Keratinocyte (primary cell): ENCODE results near the gene ANGPTL1. TPM values are rescaled to one million over a fixed set of nuclear protein-coding genes. Genes with fewer than 3 reads are reported as not detected.

ENCODE experiments used
- DNase-seq: peaks from one replicate; pipeline ENCODE4 v3.0.0-alpha.2; 2011; ENCODE audit warnings: low read depth, missing footprints, low spot score
- FAIRE-seq: peaks from 2 replicates; lab custom pipeline; 2011; peaks lifted over from hg19 to GRCh38; lab: Jason Lieb, UNC
- H2AFZ ChIP-seq: 2 replicates; pipeline ENCODE4 v1.6.0; 2012; ENCODE audit warnings: low read length, control low read depth, inconsistent platforms; ENCODE audit not compliant: control insufficient read depth
- H3K27ac ChIP-seq: 2 replicates; pipeline ENCODE4 v1.5.1; 2011; ENCODE audit warnings: low read length; ENCODE audit not compliant: control insufficient read depth, insufficient read depth
- H3K27me3 ChIP-seq: 3 replicates; pipeline ENCODE4 v1.6.0; 2011; ENCODE audit warnings: low read length; ENCODE audit not compliant: control insufficient read depth, insufficient read depth; ENCODE audit errors: extremely low read depth
- H3K36me3 ChIP-seq, 2 experiments: 2 replicates in 1 of 2; 3 replicates in 1 of 2; pipeline ENCODE4 v1.5.1; 2011; ENCODE audit warnings: low read length in 2 of 2, mild to moderate bottlenecking in 1 of 2; ENCODE audit not compliant: control insufficient read depth in 2 of 2, insufficient read depth in 2 of 2; ENCODE audit errors: extremely low read depth in 1 of 2
- H3K4me1 ChIP-seq: 3 replicates; pipeline ENCODE4 v1.5.1; 2011; ENCODE audit warnings: low read length; ENCODE audit not compliant: control insufficient read depth, insufficient read depth; ENCODE audit errors: extremely low read depth
- H3K4me2 ChIP-seq: 3 replicates; pipeline ENCODE4 v1.6.0; 2011; ENCODE audit warnings: low read depth, low read length; ENCODE audit not compliant: control insufficient read depth, insufficient read depth; ENCODE audit errors: extremely low read depth
- H3K4me3 ChIP-seq, 3 experiments: fragments of 200-600 bp in 1 of 3; sonication (generic) in 1 of 3; 2 replicates in 2 of 3; 3 replicates in 1 of 3; pipeline ENCODE4 v1.5.1; 2011 to 2016; ENCODE audit warnings: low read length in 3 of 3, mild to moderate bottlenecking in 3 of 3, control low read depth in 2 of 3, inconsistent platforms in 1 of 3, low read depth in 1 of 3, mixed read lengths in 1 of 3, mixed run types in 1 of 3, moderate library complexity in 1 of 3; ENCODE audit not compliant: control insufficient read depth in 2 of 3, insufficient read depth in 2 of 3; ENCODE audit errors: extremely low read depth in 1 of 3
- H3K79me2 ChIP-seq: 2 replicates; pipeline ENCODE4 v1.6.0; 2012; ENCODE audit warnings: low read length; ENCODE audit not compliant: control insufficient read depth, insufficient read depth
- H3K9ac ChIP-seq: 3 replicates; pipeline ENCODE4 v1.6.0; 2011; ENCODE audit warnings: low read length; ENCODE audit not compliant: control insufficient read depth, insufficient read depth; ENCODE audit errors: extremely low read depth
- H3K9me1 ChIP-seq: 3 replicates; pipeline ENCODE4 v1.6.0; 2011; ENCODE audit warnings: low read length; ENCODE audit not compliant: control insufficient read depth, insufficient read depth; ENCODE audit errors: extremely low read depth
- H3K9me3 ChIP-seq: 2 replicates; pipeline ENCODE4 v1.5.1; 2012; ENCODE audit warnings: low read depth, low read length; ENCODE audit not compliant: control insufficient read depth
- H4K20me1 ChIP-seq: 3 replicates; pipeline ENCODE4 v1.6.0; 2011; ENCODE audit warnings: low read length; ENCODE audit not compliant: control insufficient read depth, insufficient read depth; ENCODE audit errors: extremely low read depth
- EZH2 ChIP-seq: IDR thresholded peaks from one replicate; pipeline ENCODE4 v1.6.1; 2012; ENCODE audit warnings: inconsistent platforms, mild to moderate bottlenecking, low read length, moderate library complexity
- dilution Hi-C: fragments of 300-500 bp; cut with MboI; formaldehyde crosslinking; loops from one replicate; pipeline ENCODE4 v1.7.0; 2020; ENCODE audit warnings: low sequenced_read_pairs; ENCODE audit not compliant: extremely low pct_ligation_motif_present
- polyA plus RNA-seq, 5 experiments: library from polyadenylated mRNA; depleted of rRNA in 3 of 5; stranded (reverse) in 3 of 5; stranded (forward) in 1 of 5; unstranded in 1 of 5; fragments of >200 nt; gene quantifications; 1 replicate in 1 of 5; 2 replicates in 3 of 5; 3 replicates in 1 of 5; pipeline versions ENCODE4 v1.2.1 to v1.2.3, GENCODE V29; 2011 to 2012; ENCODE audit warnings: missing spikeins in 2 of 5, low read depth in 1 of 5, low replicate concordance in 1 of 5
- TF ChIP-seq, protein P1 (sequence below), 3 experiments: IDR thresholded peaks in 1 of 3; conservative IDR thresholded peaks in 1 of 3; optimal IDR thresholded peaks in 1 of 3; 2 replicates in 2 of 3; 3 replicates in 1 of 3; pipeline versions ENCODE3 to v1.5.1; 2011; ENCODE audit warnings: low read length in 3 of 3, mild to moderate bottlenecking in 3 of 3, moderate library complexity in 2 of 3, control low read depth in 1 of 3, inconsistent platforms in 1 of 3; ENCODE audit not compliant: insufficient read depth in 2 of 3; ENCODE audit errors: extremely low read depth in 1 of 3

ANGPTL1 gene
- polyA plus RNA-seq, 1 donor (not counting 4 experiments of a cell fraction or from before 2014, with no cell fraction given): not detected

DNA sequence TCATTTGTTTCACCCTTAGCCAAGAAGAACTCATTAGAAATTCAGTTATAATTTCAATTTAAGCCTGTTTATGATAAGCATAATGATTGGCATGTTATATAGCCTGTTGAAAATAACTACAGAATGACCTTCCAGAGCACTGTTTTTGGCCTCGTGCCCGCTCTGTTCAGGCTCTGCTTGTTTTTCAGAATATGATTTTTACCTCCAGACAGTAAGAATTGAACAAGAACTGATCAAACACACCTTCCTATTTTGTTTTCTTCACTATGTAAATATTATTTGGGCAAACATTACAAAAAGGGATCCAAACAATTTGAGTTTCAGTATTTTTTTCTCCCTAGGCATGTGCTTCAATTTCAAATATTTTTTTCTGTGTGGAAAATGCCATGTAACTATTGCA, 48.1 kb upstream of the ANGPTL1 start:
- Histone ChIP-seq H3K9me3 (no peaks in the 10 kb centered on the region), H3K27ac (no peak overlapping the region), H3K9me1 (no peaks in the 10 kb centered on the region), H3K27me3 (no peaks in the 10 kb centered on the region), H4K20me1 (no peaks in the 10 kb centered on the region), H3K79me2 (no peaks in the 10 kb centered on the region), H3K4me2 (no peak overlapping the region), H3K4me1 (no peaks in the 10 kb centered on the region), H3K4me3 (no peak overlapping the region), H3K9ac (no peak overlapping the region), H2AFZ (no peak overlapping the region), H3K36me3 (peaks cover 0 to 1% of the 10 kb centered on the region in 2 experiments)
- FAIRE-seq (no peak), DNase-seq (no peak)
- no peak for TF ChIP-seq EZH2
- TF ChIP-seq, protein P1, sequence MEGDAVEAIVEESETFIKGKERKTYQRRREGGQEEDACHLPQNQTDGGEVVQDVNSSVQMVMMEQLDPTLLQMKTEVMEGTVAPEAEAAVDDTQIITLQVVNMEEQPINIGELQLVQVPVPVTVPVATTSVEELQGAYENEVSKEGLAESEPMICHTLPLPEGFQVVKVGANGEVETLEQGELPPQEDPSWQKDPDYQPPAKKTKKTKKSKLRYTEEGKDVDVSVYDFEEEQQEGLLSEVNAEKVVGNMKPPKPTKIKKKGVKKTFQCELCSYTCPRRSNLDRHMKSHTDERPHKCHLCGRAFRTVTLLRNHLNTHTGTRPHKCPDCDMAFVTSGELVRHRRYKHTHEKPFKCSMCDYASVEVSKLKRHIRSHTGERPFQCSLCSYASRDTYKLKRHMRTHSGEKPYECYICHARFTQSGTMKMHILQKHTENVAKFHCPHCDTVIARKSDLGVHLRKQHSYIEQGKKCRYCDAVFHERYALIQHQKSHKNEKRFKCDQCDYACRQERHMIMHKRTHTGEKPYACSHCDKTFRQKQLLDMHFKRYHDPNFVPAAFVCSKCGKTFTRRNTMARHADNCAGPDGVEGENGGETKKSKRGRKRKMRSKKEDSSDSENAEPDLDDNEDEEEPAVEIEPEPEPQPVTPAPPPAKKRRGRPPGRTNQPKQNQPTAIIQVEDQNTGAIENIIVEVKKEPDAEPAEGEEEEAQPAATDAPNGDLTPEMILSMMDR (optimal IDR thresholded peaks at IDR 0.05 in 1 of 3, IDR thresholded peaks at IDR 0.05 in 1 of 3, conservative IDR thresholded peaks at IDR 0.05 in 1 of 3; ENCODE audit: extremely low read depth in 1 of 3, insufficient read depth in 2 of 3, low read length in 3 of 3): no peak
- dilution Hi-C loops: no loop called here

DNA sequence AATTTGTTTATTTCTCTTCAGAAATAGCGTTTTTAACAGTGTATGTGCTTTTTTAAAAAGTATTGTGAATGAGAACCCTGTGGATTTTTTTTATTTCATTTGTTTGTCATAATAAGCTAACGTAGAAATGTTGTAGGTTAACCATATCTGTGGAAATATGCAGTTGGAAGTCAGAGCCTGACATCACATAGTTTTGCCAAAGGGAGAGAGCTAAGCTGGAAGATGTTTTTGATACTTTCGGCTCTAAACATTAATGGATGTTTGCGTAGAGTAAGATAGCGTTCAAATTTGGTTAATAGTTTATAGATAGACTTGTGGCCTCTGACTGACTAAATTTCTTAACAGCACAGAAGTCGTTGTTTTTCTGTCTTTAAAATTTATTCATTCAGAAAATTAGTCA, 47.4 kb upstream of the ANGPTL1 start:
- Histone ChIP-seq H3K4me1 (no peaks in the 10 kb centered on the region), H3K9me3 (no peaks in the 10 kb centered on the region), H3K9ac (no peak overlapping the region), H4K20me1 (no peaks in the 10 kb centered on the region), H3K27ac (no peak overlapping the region), H3K27me3 (no peaks in the 10 kb centered on the region), H3K36me3 (peaks cover 0 to 1% of the 10 kb centered on the region in 2 experiments), H2AFZ (no peak overlapping the region), H3K9me1 (no peaks in the 10 kb centered on the region), H3K4me3 (no peak overlapping the region), H3K4me2 (no peak overlapping the region), H3K79me2 (no peaks in the 10 kb centered on the region)
- dilution Hi-C loops: no loop called here
- no peak for TF ChIP-seq EZH2
- TF ChIP-seq, protein P1 (optimal IDR thresholded peaks at IDR 0.05 in 1 of 3, IDR thresholded peaks at IDR 0.05 in 1 of 3, conservative IDR thresholded peaks at IDR 0.05 in 1 of 3; ENCODE audit: extremely low read depth in 1 of 3, insufficient read depth in 2 of 3, low read length in 3 of 3): no peak
- FAIRE-seq (no peak), DNase-seq (no peak)
